NCI-H1436 treated with DMSO at 0.1 percent for 48 hours (cell line): ENCODE measurements around the gene LEF1.
"Not testable (repeated sequence)": the region's sequence is repeated elsewhere in the genome, so short reads cannot be mapped to it uniquely, and the experiment has no call there.

Experiments used
- DNase-seq: peaks from one replicate; lab custom pipeline; 2025; lab: John Stamatoyannopoulos, UW

The LEF1 gene

DNA sequence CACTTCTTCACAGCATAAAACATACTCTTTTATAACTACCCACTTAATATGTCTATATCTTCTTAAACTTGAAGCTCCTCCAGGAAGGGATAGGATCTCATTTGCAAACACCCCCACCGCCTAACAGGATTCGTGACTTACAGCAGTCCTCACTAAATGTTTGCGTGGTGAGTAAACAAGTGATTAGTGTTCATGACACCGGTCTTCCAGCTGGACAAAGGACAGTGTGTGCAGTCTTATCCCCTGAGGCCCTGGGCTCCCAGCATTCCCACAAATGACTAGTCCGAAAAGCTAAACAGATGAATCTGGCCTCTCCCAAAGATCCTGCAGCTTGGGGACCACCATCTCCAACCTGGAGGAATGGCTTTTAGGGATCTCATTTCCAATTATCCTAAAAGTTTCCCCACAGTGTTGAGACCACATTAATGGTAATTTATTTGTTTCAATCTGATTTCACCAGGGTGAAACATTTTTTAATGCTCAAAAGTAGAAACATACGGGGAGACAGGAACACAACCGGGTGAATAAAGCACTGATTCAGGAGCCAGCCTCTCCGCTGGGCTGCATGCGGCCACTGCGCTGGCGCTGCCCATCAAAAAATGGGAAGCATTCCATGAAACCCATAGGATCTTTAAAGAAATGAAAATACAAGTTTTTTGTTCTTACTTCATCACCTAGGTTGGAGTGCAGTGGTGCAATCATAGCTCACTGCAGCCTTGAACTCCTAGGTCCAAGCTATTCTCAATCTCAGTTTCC lies 109.9 kb downstream of the LEF1 start:
- no peak for DNase-seq

DNA sequence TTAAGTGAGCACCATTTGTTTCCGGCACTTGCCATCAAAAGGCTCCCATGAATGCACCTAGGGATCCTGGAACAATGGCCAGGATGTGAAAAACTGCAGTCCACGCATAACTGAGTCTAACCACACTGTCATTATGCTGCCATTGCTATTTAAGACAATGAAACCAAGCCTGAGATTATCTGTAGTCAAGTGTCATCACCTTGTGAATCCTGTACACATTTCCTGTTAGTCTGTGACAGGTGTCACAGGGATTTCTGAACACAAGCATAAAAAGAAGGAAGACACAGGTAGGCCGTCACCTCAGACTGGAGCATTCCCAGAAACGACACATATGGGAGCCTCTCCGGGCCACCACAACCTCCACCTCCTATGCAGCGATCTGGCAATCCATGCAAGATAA lies 112.3 kb downstream of the LEF1 start:
- no peak for DNase-seq

DNA sequence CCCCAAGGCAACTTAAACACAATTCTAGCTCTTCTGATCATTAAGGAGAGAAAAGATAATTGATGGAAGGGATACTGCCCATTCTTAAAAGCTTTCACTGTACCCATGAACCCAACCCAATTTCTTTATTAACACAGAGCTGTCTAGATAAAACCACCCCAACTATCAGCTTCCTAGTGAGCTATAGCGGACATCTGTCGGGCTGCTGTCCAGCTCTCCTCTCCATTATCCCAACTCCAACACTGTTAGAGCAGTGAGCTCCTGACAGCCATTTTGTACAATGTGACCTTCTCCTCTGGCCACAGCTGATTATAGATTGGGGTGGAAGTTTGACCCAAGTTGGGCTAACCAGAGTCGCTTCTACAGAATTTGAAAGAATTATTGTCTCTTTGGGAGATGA lies 112.9 kb downstream of the LEF1 start:
- DNase-seq, result no peak

DNA sequence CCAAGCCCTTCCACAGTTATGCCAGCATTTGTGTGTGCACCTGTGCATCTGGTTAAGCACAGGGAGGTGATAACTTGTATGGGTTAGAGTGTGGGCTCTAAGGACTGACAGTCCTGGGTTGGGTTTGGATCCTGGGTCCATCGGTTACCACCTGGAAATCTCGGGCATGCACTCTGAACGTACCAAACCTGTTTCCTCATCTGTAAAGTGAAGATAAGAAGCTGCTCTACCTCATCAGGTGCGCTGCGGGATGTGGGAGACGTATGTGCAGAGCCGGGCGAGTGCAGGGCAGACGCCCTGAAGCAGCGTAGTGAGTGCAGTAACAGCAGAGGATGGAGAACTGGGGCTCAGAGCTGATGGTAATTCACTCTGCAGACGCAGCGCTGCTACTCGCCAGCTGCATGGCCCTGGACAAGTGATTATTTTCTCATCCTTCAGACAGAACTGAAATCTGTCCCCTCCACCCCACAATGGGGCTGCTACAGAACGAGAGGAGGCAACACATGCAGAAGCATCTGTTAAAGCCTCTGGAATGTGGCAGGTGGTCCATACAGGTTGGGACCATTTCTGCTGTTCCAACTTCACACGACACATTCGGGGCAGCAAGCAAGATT lies 114.6 kb downstream of the LEF1 start:
- DNase-seq, result no peak

DNA sequence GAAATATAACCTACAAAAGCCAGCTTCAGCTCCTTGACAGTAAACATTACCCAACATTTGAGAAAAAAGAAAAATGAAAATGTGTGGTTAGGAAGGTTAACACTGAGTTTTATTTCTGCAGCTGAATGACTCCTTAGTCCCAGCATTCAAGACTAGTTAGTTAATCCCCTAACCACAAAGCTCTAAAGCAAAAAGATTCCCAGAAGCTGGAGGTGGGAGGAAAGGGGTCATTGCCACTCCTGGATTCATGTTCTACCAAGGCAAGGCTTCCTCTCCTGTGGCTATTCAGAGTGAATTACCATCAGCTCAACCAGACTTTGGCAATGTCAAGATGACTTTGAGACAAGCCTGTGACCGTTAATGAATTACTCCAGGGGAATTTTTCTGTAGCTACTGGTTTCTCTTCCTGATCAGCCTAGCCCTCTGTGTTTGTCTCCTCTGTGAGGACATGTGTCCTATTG lies 115.5 kb downstream of the LEF1 start:
- no peak for DNase-seq

DNA sequence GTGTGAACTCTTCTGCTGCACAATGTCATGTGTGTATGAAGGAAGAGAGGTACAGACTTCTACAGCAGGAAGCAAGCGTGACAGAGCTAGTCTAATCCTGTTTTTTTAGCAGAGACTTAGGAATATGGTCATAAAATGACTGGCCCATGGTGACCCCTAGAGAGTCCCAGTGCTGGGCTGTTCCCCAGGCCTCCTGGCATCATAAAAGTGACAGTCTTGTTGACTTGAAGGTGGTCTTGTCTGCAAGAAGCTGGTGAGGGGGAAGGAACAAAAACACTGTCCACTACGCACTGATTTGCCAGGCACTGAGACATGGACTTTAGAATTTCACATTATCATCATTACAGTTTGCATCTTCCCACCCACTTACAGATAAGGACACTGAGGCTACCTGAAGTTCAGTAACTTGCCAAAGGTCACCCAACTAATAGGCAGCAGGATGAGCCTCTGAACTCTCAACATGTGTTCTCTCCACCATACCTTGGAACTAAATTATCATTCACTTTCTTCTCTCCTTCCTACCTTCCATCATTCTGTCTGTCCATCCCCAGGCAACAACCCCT lies 116.1 kb downstream of the LEF1 start:
- no peak for DNase-seq

DNA sequence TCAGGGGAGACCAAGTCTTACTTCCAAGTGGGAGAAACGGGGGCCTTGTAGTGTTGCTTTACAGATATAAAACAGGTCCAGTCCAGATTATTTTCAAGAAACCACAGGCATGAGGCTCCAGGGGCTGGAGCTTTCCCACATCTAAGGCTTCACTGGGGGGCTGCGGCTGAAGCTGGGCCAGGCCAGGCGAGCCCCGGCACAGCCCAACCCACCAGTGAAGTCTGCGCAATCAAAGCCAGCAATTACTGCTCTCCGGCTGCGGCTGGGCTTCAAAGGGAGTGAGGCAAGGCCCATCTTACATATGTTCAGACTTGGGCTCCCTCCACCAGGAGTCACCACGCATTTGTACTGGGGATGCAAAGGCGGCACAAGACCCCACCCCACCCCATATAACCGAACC lies 117.4 kb downstream of the LEF1 start:
- DNase-seq, result no peak

DNA sequence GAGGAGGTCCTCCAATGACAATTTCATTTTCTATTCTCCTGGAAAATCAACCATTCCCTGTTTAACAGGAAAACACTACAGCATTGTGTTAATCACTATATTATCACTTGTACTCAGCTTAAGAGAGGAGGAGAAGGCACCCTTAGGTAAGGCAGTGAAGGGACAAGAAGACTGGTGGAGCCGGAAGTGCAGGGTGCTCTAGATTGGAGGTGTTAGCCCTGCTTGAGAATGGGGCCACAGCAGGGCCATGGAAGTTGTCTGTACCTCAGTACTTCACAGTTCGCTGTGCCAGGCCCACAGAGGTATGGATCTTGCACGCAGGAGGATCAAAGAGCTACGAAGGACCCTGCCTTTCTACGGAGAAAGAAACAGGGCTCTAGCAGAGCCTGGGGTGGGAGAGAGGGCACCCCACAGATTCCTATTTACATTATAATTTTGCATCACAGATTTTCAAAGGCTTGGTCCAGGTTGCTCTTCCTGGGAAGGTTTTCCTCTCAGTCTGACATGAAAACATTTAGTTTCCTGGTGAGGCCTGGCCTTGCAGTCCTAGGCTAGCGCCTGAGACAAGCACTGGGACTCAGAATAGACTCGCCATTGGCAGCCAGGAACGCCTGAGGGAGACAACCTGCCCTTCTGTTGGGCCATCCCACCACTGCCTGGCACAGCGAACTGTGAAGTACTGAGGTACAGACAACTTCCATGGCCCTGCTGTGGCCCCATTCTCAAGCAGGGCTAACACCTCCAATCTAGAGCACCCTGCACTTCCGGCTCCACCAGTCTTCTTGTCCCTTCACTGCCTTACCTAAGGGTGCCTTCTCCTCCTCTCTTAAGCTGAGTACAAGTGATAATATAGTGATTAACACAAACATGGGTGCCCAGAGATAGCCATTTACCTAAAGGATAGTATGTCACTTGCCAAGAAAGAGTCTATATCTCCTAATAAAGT lies 118.3 kb downstream of the LEF1 start:
- DNase-seq, result not testable (repeated sequence)

DNA sequence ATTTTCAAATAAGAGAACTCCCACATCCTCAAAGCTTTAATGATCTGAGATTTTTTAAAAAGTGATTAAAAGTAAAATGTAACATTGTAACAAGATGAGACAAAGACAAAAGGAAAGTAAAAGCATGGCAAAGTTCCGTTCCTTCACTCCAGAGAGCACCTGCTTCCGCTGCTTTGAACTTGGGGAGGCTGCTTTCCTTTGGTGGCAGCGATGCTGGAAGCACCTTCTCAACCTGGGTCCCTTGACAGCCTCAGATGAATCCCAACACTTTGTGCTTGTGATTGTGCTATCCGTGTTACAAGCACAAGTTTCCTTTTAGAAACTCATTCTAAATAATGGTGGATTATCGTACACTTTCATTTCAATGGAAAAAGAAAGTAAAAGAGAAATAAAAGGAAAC lies 119.3 kb downstream of the LEF1 start:
- no peak for DNase-seq

DNA sequence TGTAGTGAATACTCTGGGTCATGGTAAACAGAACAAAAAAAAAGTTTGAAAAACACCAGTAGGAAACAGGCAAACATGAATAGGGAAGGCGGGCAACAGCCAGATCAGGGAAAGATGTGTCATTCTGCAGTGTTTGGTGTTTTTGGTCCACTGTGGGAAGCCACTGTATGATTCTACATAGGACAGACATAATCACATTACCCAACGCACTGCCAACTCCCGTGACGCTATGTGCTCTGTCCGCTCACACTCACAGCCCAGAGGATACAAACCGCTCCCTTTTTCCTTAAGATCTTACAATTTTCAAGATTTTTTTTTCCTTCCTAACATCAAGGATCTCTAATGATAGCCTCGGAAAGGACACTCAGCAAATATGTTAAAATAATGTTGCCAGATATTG lies 119.7 kb downstream of the LEF1 start:
- DNase-seq, result no peak

DNA sequence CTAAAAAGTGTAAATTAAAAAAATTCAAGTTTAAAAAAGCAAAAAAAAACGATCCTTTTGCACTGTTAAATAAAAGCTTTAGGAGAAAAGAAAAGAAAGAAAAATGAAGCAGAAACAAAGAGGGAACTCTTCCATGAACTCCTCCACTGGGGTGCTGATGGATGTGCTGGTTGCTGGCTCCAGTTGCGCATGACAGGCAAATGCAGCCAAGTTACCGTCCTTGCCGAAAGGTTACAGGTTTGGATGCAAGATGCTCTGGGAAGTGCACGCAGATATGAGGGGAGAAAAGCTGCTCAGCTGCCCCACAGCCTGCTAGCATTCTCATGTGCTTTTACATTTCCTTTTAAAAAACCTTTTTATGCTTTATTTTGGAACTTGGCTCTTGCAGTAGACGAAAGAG lies 120.6 kb downstream of the LEF1 start:
- no peak for DNase-seq

DNA sequence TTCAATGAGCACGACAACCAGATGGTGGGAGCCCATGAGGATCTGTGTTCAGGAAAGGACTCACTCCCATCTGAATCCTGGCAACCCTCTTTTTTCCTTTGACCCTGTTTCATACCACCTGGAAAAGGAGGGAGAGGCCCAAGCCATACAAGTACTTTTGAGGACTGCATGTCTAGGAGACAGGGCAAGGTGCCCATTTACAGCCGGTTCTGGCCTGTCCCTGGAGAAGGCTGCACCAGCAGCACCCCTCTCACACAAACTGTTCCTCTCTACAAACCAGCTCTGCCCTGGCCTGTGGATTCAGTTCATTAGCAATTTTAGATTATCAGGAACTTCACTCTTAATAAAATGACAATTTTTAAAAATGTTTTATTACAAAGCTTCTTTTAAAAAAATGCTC lies 121.5 kb downstream of the LEF1 start:
- no peak for DNase-seq

DNA sequence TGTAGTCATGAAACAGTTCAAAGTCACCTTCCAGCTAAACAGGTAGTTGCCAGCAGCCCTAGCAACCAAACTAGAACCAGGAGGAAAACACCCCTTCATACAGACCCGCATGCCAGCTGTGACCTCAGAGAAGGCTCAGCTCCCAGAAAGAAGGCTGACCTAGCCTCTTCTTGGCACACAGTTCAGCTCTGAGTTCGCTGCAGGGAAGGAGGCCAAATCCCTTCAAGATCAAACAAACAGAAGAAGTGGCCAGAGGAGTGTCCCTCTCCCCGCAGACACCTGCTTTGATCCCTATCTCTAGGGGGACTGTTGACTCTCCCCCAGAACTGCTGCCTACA lies 123.1 kb downstream of the LEF1 start:
- DNase-seq, result no peak

DNA sequence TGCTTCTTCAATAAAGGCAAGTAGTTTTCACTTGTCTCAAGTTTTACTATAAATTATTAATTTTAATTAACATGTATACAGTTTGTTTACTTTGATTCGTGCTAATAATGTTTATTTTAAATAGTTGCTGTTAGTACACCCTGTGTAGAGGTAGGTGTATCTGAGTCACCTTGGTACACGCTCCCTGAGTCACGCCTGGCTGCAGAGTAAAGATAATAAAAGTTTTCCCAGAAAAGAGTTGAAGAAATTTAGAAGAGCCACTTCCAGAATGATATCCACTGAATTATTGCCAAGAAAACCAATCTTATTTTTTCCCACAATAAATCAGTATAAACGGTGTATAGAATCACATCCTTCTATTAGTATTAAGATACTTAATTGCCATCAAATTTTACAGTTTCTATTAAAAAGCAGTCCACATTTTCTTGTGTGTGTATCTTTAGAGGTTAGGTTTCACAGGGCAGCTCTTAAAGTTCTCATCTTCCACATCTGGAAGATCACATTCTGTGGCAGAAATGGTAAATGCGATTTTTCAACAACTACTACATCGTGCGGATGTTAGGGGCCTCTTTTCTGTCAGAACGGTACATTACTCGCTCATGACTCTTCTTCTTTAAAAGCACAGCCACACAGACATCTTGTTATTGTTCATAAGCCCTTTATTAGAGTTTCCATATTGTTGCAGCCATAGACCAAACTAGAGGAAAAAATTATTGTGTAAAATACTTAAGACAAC lies 123.6 kb downstream of the LEF1 start:
- no peak for DNase-seq

DNA sequence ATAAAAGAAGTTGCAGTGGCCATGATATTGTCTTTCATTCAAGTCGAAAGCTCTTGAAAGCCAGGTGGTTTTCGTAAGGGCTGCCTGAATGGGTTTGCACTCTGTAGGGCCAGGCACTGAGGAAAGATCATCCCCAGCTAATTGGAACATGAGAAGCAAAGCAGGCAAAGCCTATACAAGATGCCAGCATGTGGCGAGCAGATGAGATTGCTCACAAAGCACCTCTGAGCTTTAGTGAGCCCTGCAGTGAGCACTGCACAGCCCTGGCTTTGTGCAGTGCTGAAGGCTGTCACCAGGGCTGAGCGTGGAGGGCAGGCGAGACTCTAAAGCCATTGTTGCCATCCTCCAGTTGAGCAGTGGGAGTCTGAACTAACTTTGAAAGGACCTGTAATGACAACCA lies 125.2 kb downstream of the LEF1 start:
- peak; percentile 13 for DNase-seq

DNA sequence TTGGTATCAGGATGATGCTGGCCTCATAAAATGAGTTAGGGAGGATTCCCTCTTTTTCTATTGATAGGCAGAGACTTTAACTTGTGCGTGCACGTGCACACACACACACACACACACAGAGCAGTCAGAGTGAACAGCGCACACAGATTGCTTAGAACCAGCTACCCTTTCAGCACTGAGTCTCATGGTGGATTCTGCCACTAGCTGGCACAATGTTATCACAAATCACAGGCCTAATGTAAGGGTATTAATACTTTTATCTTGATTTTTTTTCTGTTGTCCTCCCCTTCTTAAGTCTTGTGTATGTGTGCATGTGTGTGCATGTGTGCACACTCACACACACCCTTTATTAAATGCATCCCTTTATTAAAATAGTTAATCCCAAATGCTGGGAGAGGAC lies 125.8 kb downstream of the LEF1 start:
- no peak for DNase-seq

DNA sequence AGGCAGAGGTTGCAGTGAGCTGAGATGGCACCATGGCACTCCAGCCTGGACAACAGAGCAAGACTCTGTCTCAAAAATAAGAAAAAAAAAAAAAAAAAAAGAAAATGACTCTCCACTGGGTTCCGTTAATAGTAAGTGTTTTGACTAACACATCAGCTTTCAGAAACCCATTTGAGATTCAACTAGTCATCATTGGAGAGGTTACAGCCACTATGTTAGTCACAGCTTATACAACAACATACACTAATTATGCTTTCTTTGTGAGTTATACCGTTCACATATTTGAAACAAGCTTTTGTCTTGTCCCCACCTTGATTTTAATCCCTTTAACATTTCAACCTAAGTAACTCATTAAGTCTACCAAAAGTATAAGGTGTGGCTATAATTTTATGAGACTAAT lies 130.8 kb downstream of the LEF1 start:
- DNase-seq, result no peak

DNA sequence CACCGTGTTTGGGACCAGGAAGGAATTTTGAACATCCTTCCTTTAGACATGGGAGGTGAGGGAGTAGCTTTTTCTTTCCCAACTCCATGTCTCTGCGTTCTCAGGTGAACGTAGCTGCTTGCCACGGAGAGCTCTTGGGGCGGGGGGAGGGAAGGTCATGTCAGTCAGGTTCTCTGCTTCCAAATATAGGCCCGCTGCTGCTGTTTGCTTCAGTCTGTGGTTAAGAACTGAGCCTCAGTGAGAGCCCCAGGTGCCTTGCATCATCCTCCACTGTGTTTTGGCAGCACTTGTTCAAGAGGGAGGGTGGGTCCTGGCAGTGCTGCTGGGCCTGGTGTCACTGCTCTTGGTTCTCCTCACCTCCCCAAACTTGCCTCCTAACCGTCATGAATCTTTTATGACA lies 132.5 kb downstream of the LEF1 start:
- no peak for DNase-seq

DNA sequence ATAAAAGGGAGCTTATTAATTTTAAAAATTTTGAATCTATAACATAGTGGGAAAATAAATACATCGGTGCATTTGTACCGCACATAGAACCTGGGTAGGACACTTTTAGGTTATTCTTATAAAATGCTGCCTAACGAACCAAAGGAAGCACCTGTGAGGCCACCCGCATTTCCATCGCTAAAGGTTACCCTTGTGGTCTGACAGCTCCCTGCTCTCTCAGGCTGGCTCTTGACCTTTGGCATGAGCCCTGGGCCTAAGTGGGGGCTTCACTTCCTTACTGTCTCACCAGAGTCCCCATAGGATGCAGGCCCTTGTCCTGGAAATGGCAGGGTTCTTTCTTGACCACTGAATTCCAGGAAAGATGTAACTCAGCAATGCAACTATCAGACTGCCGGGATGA lies 133.0 kb downstream of the LEF1 start:
- no peak for DNase-seq

DNA sequence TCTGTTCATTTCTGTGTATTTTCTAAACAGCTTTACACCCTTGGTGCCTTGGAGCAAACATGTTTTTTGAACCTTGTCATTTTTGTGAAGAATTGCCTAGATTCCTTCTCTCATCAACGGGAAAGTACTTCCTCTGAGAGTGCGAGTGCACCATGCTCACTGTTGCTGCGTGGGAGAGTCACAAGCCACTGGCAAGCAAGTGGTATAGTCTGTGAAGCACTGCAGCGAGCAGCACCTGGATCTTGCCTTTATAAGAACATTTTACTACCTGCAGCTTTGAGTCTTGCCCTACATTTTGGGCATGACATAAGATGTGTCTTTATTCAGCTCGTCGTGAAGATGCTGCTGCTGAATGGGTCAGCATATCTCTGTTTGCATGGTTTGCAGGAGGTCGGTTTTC lies 134.2 kb downstream of the LEF1 start:
- DNase-seq, result no peak

DNA sequence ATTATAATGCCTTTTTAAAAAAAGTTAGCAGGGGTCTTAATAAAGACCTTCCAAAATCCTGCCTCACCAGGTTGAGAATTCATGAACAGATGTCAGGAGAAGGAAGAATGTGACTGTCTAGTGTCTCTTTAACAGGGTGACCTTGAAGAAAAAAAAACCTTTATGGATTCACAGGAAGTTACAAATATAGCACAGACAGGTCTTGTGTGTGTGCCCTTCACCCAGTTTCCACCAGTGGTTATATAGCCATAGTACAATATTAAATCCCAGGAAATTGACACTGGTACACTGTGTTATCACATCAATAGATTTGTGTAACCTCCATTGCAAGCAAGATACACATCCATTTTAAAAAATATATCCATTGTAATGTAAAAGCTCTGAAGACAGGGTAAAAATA lies 135.4 kb downstream of the LEF1 start:
- no peak for DNase-seq
